ENCODE results near the gene RFC2.
A peak's percentile ranks its signal among the peaks of the same experiment; 100 is the strongest.
"Not testable (repeated sequence)": the region's sequence is repeated elsewhere in the genome, so short reads cannot be mapped to it uniquely, and the experiment has no call there.

The RFC2 gene

DNA sequence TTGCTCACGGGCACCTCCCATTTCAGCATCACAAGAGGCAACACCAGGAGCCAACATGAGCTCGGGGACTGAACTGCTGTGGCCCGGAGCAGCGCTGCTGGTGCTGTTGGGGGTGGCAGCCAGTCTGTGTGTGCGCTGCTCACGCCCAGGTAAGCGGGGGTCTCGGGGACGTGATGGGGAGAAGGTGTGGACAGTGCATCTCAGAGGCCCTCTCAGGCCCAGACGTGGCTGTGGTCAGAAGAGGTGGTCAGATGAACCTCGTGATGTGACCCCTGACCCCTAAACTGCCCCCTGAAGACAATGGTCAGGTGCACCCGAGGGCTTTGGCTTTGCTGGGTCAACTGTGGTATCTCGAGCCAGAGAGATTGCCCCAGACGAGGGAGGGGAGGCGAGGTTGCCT, 38.3 kb downstream of the RFC2 start:
- no peak for DNase-seq

DNA sequence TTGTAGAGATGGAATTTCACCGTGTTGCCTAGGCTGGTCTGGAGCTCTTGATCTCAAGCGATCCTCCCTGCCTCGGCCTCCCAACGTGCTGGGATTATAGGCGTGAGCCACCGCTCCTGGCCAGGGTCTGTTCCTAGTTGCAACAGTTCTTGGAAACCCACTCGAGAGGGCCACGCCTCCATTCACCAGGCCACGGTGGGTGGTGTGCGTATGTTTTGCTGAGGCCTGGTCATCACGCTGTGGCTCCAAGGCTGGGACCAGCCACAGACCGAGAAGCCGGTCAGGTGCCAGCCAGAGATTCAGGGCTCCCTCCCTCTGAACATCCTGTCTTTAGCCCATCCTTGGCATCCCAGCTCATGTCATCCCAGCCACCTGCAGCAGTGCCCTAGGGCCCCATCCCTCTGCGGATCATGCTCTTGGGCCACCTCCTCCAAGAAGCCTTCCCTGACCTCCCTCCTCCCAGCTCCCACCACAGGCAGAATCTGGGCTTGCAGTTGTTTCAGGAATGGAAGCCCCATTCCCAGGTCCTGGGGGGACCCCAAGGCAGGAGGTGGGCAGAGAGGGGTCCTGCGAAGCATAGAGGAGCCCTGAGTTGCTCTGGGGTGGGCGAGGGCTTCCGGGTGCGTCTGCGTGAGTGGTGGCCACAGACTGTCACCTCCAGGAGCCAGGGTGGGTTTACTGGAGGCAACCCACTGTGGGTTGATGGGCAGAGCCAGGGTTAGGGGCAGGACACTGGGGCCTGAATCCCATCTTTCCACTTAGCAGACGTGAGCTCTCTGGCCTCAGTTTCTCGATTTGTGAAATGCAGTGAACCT, 39.2 kb downstream of the RFC2 start:
- no peak for DNase-seq

DNA sequence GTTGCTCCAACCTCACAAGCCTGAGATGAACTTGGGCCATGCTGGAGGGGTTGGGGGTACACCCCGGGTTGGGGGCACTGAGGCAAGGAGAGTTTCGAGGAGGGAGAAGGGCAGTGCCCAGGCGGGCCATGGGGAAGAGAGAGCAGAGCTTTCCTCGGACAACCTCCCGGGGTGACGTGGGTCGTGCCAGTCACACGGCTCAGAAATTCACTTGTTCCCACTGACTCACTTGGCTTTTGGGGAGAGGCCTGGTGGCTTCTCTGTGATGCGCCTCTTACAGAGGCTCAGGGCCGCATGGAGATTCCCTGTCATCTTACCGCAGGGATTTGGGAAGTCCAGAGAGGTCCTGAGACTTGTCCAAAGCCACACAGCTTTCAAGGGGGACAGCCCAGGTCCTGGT, 41.5 kb downstream of the RFC2 start:
- no peak for DNase-seq

DNA sequence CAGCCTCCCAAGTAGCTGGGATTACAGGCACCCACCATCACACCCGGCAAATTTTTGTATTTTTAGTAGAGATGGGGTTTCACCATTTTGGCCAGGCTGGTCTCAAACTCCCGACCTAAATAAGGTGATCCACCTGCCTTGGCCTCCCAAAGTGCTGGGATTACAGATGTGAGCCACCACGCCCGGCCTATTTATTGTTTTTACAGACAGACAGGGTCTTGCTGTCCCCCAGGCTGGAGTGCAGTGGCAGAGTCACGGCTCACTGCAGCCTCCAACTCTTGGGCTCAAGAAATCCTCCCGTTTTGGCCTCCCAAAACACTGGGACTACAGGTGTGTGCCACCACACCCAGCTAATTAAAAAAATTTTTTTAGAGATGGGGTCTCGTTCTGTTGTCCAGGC, 46.0 kb downstream of the RFC2 start:
- DNase-seq: not testable (repeated sequence)

DNA sequence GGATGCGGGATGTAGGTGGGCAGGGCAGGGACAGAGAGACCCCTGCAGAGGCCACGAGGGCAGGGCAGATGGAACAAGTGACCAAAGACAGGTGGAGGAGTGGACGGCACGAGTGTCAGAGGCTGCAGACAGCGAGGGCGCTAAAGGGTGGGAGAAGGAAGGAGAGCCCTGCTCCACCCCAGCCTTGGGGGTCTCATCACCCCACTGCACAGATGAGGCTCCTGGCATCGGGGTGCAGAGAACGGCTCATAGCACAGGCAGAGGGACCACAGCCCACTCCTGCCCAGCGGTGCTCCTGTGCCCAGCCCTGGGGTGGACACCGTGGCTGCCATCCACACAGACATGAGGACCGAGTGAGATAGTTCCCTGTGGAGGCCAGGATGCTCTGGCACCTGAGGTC, 46.6 kb downstream of the RFC2 start:
- no peak for DNase-seq

DNA sequence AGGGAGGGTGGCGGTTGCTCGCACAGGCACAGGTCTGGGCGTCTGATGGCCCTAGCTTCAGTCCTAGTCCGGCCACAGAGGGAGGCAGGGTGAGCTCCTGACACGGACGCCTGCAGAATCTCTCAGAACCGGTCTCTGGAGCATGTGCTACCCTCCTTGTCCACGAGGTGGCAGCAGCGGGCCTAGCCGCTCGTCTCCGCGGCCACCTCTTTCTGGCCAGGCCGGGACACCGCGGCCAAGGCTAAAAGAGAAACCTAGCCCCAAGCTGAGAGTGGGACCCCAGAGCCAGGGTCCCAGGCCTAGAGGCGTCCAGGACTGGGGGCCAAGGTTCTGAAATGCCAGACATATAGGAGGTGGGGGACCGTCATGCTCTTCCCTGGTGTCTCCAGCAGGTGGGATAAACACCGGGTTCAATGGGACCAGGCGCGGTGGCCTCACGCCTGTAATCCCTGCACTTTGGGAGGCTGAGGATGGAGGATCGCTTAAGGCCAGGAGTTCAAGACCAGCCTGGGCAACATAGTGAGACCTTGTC, 47.5 kb downstream of the RFC2 start:
- peak; percentile 66 for DNase-seq

- DNase-seq: not testable (repeated sequence)
These were observed 48.1 kb downstream of the RFC2 start for GRCh38 chr7:74206052-74206451.

GRCh38 chr7:74203956-74204618, 50.1 kb downstream of the RFC2 start:
- no peak for DNase-seq

DNA sequence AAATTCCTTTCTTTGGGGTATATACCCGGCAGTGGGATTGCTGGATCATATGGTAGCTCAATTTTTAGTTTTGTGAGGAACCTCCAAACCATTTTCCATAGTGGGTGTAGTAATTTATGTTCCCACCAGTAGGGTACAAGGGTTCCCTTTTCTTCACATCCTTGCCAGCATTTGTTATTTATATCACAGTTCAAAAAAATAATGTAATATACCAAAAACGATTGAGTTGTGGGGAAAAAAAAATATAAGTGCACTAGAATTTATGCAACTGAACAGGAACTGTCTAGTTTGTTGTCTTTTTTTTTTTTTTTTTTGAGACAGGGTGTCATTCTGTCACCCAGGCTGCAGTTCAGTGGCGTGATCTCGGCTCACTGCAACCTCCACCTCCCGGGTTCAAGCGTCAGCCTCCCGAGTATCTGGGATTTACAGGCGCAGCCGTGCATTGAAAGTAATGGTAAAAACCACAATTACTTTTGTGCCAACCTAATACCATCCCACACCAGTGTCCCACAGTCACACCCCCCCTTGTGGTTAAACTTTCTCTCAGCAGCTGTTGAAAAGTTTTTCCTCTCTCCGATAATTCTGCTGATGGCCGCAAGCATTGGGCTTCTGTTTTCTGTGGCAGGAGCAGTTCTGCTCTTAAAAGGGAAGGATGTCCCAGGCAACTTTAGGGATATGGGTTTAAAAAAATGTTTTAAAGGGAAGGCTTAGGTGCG, 51.2 kb downstream of the RFC2 start:
- DNase-seq: no peak

- no peak for DNase-seq
These were observed 54.4 kb downstream of the RFC2 start for GRCh38 chr7:74199551-74200355.

DNA sequence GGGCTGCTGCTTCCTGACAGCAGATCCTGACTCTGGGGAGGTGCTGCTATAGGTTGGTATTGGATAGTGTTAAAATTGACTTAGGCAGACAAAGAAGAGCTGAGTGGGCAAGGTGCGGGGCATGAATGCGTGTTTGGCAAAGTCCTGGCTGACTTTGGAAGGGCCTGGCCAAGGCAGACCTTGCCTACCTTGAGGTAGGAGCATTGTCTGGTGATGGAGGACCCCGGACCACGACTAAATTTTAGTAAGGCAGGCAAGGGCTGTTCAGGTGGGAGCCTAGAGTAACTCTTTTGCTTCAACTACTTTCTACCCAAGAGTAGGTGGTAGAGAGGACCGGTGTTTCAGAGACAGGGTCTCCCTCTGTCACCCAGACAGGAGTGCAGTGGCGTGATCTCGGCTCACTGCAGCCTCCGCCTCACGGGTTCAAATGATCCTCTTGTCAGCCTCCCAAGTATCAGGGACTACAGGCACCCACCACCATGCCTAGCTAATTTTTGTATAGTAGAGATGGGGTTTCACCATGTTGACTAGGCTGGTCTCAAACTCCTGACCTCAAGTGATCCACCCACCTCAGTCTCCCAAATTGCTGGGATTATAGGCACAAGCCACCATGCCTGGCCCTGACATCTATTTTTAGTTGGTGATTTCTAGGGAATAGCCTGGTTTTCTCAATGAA, 56.6 kb downstream of the RFC2 start:
- no peak for DNase-seq

DNA sequence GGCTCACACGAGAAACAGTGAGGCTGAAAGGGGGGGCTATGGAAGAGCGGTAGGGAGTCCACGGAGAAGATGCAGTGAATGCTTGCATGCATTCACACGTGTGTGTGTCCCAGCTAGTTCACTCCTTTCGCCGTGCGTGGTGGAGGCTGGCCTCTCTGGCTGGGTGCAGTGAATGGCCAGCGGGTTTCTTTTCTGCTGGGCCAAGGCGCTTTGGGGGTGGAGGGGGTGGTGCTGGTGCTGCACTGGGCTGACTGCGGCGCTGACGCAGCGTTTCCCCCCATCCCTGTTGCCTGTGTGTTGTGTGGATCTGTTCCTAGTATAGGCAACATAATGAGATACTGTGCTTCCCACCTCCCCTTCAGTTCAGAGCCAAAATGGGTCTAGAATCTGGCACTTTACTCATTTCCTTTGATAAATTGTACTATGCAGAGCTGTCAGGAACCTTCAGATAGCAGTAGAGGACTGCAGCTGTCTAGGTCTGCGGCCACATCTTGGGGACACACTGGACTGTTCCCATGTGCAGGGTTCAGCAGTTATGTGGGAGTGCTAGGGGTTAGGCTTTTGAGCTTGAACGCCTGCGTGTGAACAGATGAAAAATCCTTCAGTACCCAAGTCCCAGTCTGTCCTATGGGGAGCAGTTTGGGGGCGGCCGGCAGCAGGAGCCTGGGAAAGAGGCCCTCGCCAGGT, 58.1 kb downstream of the RFC2 start:
- DNase-seq: not testable (repeated sequence)

DNA sequence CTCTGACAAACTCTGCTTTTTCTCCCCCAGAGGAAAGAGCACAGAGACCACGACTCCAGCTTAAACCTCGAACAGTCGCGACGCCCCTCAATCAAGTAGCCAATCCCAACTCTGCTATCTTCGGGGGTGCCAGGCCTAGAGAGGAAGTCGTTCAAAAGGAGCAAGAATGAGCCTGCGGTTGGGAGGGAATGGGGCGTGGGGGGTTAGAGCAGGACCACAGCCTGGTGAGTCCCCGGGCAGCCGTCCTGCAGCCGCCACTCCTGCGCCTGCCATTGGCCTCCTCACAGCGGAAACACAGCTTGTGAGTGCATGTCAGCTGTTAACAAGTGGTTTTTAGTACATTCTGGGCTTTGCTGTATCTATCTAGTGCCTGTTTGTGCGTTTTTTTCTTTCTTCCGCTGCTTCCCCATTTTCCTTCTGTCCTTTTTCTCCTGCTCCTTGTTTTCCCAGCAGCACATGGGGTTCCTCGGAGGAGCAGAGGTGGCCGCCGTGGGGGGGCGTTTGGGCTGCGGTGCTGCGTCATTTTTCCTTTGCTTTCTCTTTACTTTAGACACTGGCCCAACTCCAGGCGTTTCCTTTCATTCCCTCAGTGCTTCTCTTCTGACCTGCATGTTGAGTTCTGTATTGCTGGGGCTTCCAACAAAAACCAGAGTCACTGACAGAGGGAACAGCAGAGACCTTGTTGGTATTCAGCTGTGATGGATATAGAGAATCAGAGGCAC, 58.9 kb downstream of the RFC2 start:
- DNase-seq: not testable (repeated sequence)

DNA sequence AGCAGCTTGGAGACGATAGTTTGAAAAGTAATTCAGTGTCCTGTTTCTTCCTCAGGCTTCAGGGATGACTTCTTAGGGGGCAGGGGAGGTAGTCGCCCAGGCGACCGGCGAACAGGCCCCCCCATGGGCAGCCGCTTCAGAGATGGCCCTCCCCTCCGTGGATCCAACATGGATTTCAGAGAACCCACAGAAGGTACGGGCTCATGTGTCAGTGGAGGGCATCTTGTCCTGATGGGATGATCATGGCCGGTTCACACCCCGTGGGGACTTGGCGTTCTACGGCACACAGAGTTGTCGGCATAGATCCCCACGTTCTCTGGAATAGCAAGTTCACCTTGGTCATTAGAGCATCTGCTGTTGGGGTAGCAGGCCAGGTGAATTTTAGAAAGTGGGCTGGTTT, 59.5 kb downstream of the RFC2 start:
- no peak for DNase-seq

DNA sequence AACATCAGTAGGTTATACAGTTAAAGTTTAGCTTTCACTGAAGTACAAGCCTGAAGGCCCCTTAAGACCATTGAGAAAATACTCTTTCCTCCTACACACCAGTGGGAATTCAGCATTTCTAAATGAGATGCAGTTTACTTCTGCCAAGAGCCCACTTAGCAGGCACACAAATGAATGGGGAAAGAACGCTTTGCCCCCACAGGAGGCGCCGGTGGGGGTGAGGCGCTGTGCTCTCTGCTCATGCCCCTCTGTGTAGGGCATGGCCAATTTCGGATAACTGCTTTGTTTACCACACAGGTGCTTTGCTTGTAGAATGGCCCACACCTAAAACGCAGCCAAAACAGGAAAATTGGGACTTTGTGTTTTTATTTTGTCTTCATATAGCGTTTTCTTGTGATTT, 60.3 kb downstream of the RFC2 start:
- DNase-seq: no peak

GRCh38 chr7:74193054-74193453, 61.1 kb downstream of the RFC2 start:
- no peak for DNase-seq

DNA sequence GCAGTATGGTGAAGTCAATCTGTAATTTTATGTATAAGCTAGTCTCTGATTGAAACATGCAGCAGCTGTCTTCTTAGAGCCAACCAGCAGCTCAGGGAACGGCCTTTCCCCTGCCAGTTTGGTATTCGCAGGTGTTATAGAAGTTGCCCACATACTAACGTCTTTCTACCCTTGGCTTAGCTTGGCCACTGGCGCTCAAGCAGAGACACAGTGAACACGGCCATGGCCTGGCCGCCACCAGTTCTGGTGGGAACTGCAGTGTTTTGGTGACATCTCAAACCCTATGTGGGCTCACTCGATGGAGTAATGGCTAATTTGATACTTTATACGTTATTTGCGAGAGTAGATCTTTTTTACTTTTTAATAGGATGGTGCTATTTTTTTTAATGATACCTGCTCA, 63.0 kb downstream of the RFC2 start:
- DNase-seq: no peak

DNA sequence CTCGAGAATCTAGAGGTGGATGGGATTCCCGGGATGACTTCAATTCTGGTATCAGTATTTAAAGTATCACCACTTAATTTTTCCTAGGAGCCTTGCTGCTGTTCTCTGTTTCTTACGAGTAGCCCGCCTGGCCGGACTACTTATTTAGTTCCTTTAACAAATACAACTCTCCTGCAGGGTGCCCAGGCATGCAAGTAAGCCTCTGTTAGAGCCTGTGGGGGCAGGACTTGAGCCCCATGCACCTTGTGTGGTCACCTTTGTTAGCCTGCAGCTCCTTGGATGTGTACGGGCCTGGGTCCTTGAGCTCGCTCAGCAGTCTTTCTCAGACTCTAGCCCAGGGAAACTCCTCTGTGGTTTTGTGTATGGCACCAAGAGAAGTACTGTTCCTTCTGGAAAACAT, 63.9 kb downstream of the RFC2 start:
- DNase-seq: no peak

- no peak for DNase-seq
These were observed 66.1 kb downstream of the RFC2 start for GRCh38 chr7:74187915-74188675.

- DNase-seq: no peak
These were observed 68.6 kb downstream of the RFC2 start for GRCh38 chr7:74185636-74186035.
